Stomach (tissue), 9 donors: ENCODE results near the gene MAST4. TPM values are rescaled to one million over a fixed set of nuclear protein-coding genes. Genes with fewer than 3 reads are reported as not detected.

Experiments used
- DNase-seq, 2 donors: peaks; one replicate each; pipeline versions ENCODE4 v3.0.0 to v3.0.0-alpha.2; 2013 to 2019
- H3K27ac ChIP-seq, 5 donors: fragments of 200-600 bp in 4 of 5; sonication (generic) in 4 of 5; one replicate each; pipeline ENCODE4 v1.5.1; 2013 to 2019; ENCODE audit warnings: mild to moderate bottlenecking in 1 of 5, moderate library complexity in 1 of 5
- H3K27me3 ChIP-seq, 3 donors: fragments of 200-600 bp; sonication (generic); one replicate each; pipeline ENCODE4 v1.5.1; 2017 to 2019; ENCODE audit warnings: mixed run types in 1 of 3
- H3K36me3 ChIP-seq, 4 donors: fragments of 200-600 bp; sonication (generic); 1 replicate in 3 of 4; 2 replicates in 1 of 4; pipeline ENCODE4 v1.5.1; 2016 to 2019
- H3K4me1 ChIP-seq, 4 donors: fragments of 200-600 bp; sonication (generic); one replicate each; pipeline ENCODE4 v1.5.1; 2016 to 2019
- H3K4me3 ChIP-seq, 4 donors: fragments of 200-600 bp; sonication (generic) in 3 of 4; one replicate each; pipeline ENCODE4 v1.5.1; 2016 to 2019; ENCODE audit warnings: mild to moderate bottlenecking in 1 of 4
- H3K9me3 ChIP-seq, 4 donors: fragments of 200-600 bp; sonication (generic); one replicate each; pipeline ENCODE4 v1.5.1; 2016 to 2019
- CTCF ChIP-seq, 7 experiments: fragments of 450-650 bp in 4 of 7; fragments of 200-600 bp in 3 of 7; sonication (generic) in 3 of 7; IDR thresholded peaks; one replicate each; pipeline ENCODE4 v1.5.1; 2016 to 2019; ENCODE audit warnings: antibody characterized with exemption in 7 of 7, control low read depth in 2 of 7, mild to moderate bottlenecking in 1 of 7
- EP300 ChIP-seq: sonication (generic); formaldehyde crosslinking; IDR thresholded peaks from one replicate; pipeline ENCODE4 v1.6.1; 2017; ENCODE audit warnings: antibody characterized with exemption
- POLR2A ChIP-seq, 4 donors: fragments of 450-650 bp; IDR thresholded peaks; one replicate each; pipeline ENCODE4 v1.6.1; 2016; ENCODE audit warnings: antibody characterized with exemption in 4 of 4, control low read depth in 2 of 4, mild to moderate bottlenecking in 1 of 4, moderate library complexity in 1 of 4
- POLR2AphosphoS5 ChIP-seq, 3 donors: sonication (generic); formaldehyde crosslinking; IDR thresholded peaks; one replicate each; pipeline ENCODE4 v1.6.1; 2016; ENCODE audit warnings: antibody characterized with exemption in 3 of 3
- WGBS, 5 donors: extraction: QIAGEN DNeasy Blood & Tissue Kit in 3 of 5; methylation state at CpG; one replicate each; pipeline versions ENCODE4 v1.1.5 to v1.1.7; 2013 to 2018; 5-methylcytosine and 5-hydroxymethylcytosine counted together
- intact Hi-C: fragments of 100-400 bp; cut with DNase I; formaldehyde crosslinking; loops from one replicate; pipeline ENCODE4 v1.15.1; 2023; ENCODE audit warnings: low total_unique reads
- polyA plus RNA-seq, 3 donors: library from polyadenylated mRNA; stranded (reverse); fragments of 200-250 nt; gene quantifications; one replicate each; pipeline ENCODE4 v1.2.3, GENCODE V29; 2013
- total RNA-seq, 5 donors: library from RNA; depleted of rRNA; stranded (reverse); fragments of >200 nt; gene quantifications; one replicate each; pipeline versions ENCODE4 v1.1.0 to v1.2.3, GENCODE V29; 2014 to 2016
- donor health status: healthy with polysubstance abuse.
- donor health status: Bipolar disorder and iron deficiency.
- donor health status: healthy.

MAST4 gene
- total and polyA plus RNA-seq, 8 donors = 1.5 to 52.5 (median 32.1) TPM

- H3K9me3 ChIP-seq = no peaks in the 10 kb centered on the region
- no peak for TF ChIP-seq EP300
- no peak for TF ChIP-seq CTCF (IDR thresholded peaks at IDR 0.05)
- TF ChIP-seq POLR2A (IDR thresholded peaks at IDR 0.05) = no peak
- TF ChIP-seq POLR2AphosphoS5 (IDR thresholded peaks at IDR 0.05) = no peak
- intact Hi-C loops = loop anchor here (5.0 kb wide), 1 partner anchor 166 kb away; no protein-coding TSS in a partner anchor
- H3K36me3 ChIP-seq = no peaks in the 10 kb centered on the region
- 63 to 79% (median 71%) methylated on average over 5 of the region's 5 CpGs for WGBS, 5 donors
- no peak for DNase-seq
- no peak overlapping the region for H3K4me3 ChIP-seq
- H3K27me3 ChIP-seq = no peaks in the 10 kb centered on the region
- H3K4me1 ChIP-seq = peaks cover 0 to 20% (median 3%) of the 10 kb centered on the region in 4 donors
- H3K27ac ChIP-seq = peak overlapping the region in 1 of 5 donors; percentile 22
These were observed 385.3 kb downstream of the MAST4 start for GRCh38 chr5:66981266-66982055.

GRCh38 chr5:66982056-66982387 lies 385.8 kb downstream of the MAST4 start:
- H3K9me3 ChIP-seq = no peaks in the 10 kb centered on the region
- no peaks in the 10 kb centered on the region for H3K27me3 ChIP-seq
- H3K4me1 ChIP-seq = peaks cover 0 to 20% (median 3%) of the 10 kb centered on the region in 4 donors
- DNase-seq = no peak
- WGBS, 5 donors = 83 to 93% (median 89%) methylated on average over 4 of the region's 4 CpGs
- intact Hi-C loops = loop anchor here (5.0 kb wide), 1 partner anchor 165 kb away; no protein-coding TSS in a partner anchor
- no peak for TF ChIP-seq POLR2A (IDR thresholded peaks at IDR 0.05)
- H3K27ac ChIP-seq = peak overlapping the region in 1 of 5 donors; percentile 22
- H3K36me3 ChIP-seq = no peaks in the 10 kb centered on the region
- H3K4me3 ChIP-seq = no peak overlapping the region

- no peaks in the 10 kb centered on the region for H3K36me3 ChIP-seq
- WGBS, 5 donors = 91 to 95% (median 93%) methylated on average over 5 of the region's 5 CpGs
- TF ChIP-seq EP300 (no peak), POLR2A (IDR thresholded peaks at IDR 0.05) (no peak), CTCF (IDR thresholded peaks at IDR 0.05) (no peak), POLR2AphosphoS5 (IDR thresholded peaks at IDR 0.05) (no peak)
- H3K9me3 ChIP-seq = no peaks in the 10 kb centered on the region
- intact Hi-C loops = loop anchor here (5.0 kb wide), 1 partner anchor 165 kb away; no protein-coding TSS in a partner anchor
- H3K4me3 ChIP-seq = no peak overlapping the region
- DNase-seq = no peak
- peaks cover 0 to 22% (median 3%) of the 10 kb centered on the region in 4 donors for H3K4me1 ChIP-seq
- no peak overlapping the region for H3K27ac ChIP-seq
- no peaks in the 10 kb centered on the region for H3K27me3 ChIP-seq
These were observed 386.3 kb downstream of the MAST4 start for GRCh38 chr5:66982470-66982869.

- H3K27me3 ChIP-seq = no peaks in the 10 kb centered on the region
- H3K27ac ChIP-seq = peak overlapping the region in 1 of 5 donors; percentile 22
- H3K9me3 ChIP-seq = no peaks in the 10 kb centered on the region
- 29 to 61% (median 47%) methylated on average over 3 of the region's 3 CpGs for WGBS, 5 donors
- H3K4me3 ChIP-seq = no peak overlapping the region
- no peaks in the 10 kb centered on the region for H3K36me3 ChIP-seq
- intact Hi-C loops = no loop called here
- peaks cover 0 to 30% (median 4%) of the 10 kb centered on the region in 4 donors for H3K4me1 ChIP-seq
- DNase-seq = no peak
- TF ChIP-seq CTCF (IDR thresholded peaks at IDR 0.05) = no peak
- no peak for TF ChIP-seq POLR2A (IDR thresholded peaks at IDR 0.05)
- no peak for TF ChIP-seq EP300
- TF ChIP-seq POLR2AphosphoS5 (IDR thresholded peaks at IDR 0.05) = no peak
These were observed 389.2 kb downstream of the MAST4 start for GRCh38 chr5:66985417-66985816.

- TF ChIP-seq POLR2AphosphoS5 (IDR thresholded peaks at IDR 0.05) = no peak
- no peak for TF ChIP-seq CTCF (IDR thresholded peaks at IDR 0.05)
- TF ChIP-seq POLR2A (IDR thresholded peaks at IDR 0.05) = no peak
- TF ChIP-seq EP300 = no peak
- intact Hi-C loops = no loop called here
- Histone ChIP-seq H3K4me3 (no peak overlapping the region), H3K4me1 (peaks cover 0 to 30% (median 4%) of the 10 kb centered on the region in 4 donors), H3K27ac (peak overlapping the region in 1 of 5 donors; percentile 22), H3K9me3 (no peaks in the 10 kb centered on the region), H3K36me3 (no peaks in the 10 kb centered on the region), H3K27me3 (no peaks in the 10 kb centered on the region)
- no peak for DNase-seq
- 86 to 94% (median 91%) methylated on average over 2 of the region's 2 CpGs for WGBS, 5 donors
These were observed 389.8 kb downstream of the MAST4 start for GRCh38 chr5:66986009-66986408.
